H9 (cell line): Measurements from ENCODE around the gene NHSL1. TPM values are rescaled to one million over a fixed set of nuclear protein-coding genes. Genes with fewer than 3 reads are reported as not detected.

Source experiments
- DNase-seq: peaks from one replicate; pipeline ENCODE4 v3.0.0-alpha.2; 2017
- H2AFZ ChIP-seq: one replicate; pipeline ENCODE4 v1.6.1; 2013; ENCODE audit warnings: mild to moderate bottlenecking, low read length, control low read depth, moderate library complexity
- H2AK5ac ChIP-seq: 2 replicates; pipeline ENCODE4 v1.6.1; 2013; ENCODE audit warnings: low read length, control low read depth, mixed read lengths; ENCODE audit not compliant: insufficient read length
- H2BK120ac ChIP-seq: one replicate; pipeline ENCODE4 v1.6.1; 2013; ENCODE audit warnings: low read depth, mild to moderate bottlenecking, low read length, control low read depth, inconsistent platforms; ENCODE audit not compliant: poor library complexity, severe bottlenecking
- H2BK12ac ChIP-seq: 2 replicates; pipeline ENCODE4 v1.6.1; 2013; ENCODE audit warnings: low read length, control low read depth, mixed read lengths, low read depth; ENCODE audit not compliant: insufficient read length
- H2BK15ac ChIP-seq: 2 replicates; pipeline ENCODE4 v1.6.1; 2013; ENCODE audit warnings: low read depth, low read length, control low read depth
- H2BK20ac ChIP-seq: one replicate; pipeline ENCODE4 v1.6.1; 2013; ENCODE audit warnings: low read depth, mild to moderate bottlenecking, low read length, control low read depth, inconsistent platforms; ENCODE audit not compliant: poor library complexity, severe bottlenecking
- H2BK5ac ChIP-seq: 2 replicates; pipeline ENCODE4 v1.6.1; 2013; ENCODE audit warnings: low read length, control low read depth, mixed read lengths; ENCODE audit not compliant: insufficient read length
- H3K14ac ChIP-seq: 2 replicates; pipeline ENCODE4 v1.6.1; 2013; ENCODE audit warnings: low read length, control low read depth; ENCODE audit not compliant: insufficient read depth
- H3K18ac ChIP-seq: 2 replicates; pipeline ENCODE4 v1.6.1; 2013; ENCODE audit warnings: low read depth, mild to moderate bottlenecking, mixed read lengths, low read length, control low read depth; ENCODE audit not compliant: insufficient read length
- H3K23ac ChIP-seq: 2 replicates; pipeline ENCODE4 v1.6.1; 2013; ENCODE audit warnings: low read length, control low read depth, mixed read lengths, low read depth; ENCODE audit not compliant: insufficient read length
- H3K23me2 ChIP-seq: 2 replicates; pipeline ENCODE4 v1.6.1; 2013; ENCODE audit warnings: low read depth, mild to moderate bottlenecking, mixed read lengths, low read length, control low read depth; ENCODE audit not compliant: insufficient read length, poor library complexity, severe bottlenecking
- H3K27ac ChIP-seq: 2 replicates; pipeline ENCODE4 v1.5.1; 2013; ENCODE audit warnings: low read length, control low read depth, mixed read lengths, low read depth; ENCODE audit not compliant: insufficient read length
- H3K27me3 ChIP-seq: 2 replicates; pipeline ENCODE4 v1.6.1; 2013; ENCODE audit warnings: low read length, control low read depth, inconsistent platforms; ENCODE audit not compliant: insufficient read depth
- H3K4ac ChIP-seq: 2 replicates; pipeline ENCODE4 v1.6.1; 2013; ENCODE audit warnings: low read depth, mild to moderate bottlenecking, control low read depth, inconsistent platforms, low read length, moderate library complexity
- H3K4me1 ChIP-seq: 2 replicates; pipeline ENCODE4 v1.6.1; 2013; ENCODE audit warnings: low read length, control low read depth, inconsistent platforms; ENCODE audit not compliant: insufficient read depth
- H3K4me2 ChIP-seq: 2 replicates; pipeline ENCODE4 v1.6.1; 2013; ENCODE audit warnings: low read length, control low read depth, mixed read lengths; ENCODE audit not compliant: insufficient read length, insufficient read depth
- H3K56ac ChIP-seq: 2 replicates; pipeline ENCODE4 v1.6.1; 2013; ENCODE audit warnings: low read depth, mild to moderate bottlenecking, mixed read lengths, low read length, control low read depth; ENCODE audit not compliant: insufficient read length
- H3K79me1 ChIP-seq: 2 replicates; pipeline ENCODE4 v1.6.1; 2013; ENCODE audit warnings: low read depth, mild to moderate bottlenecking, moderate library complexity, low read length, control low read depth, inconsistent platforms; ENCODE audit not compliant: insufficient read depth, poor library complexity, severe bottlenecking
- H3K79me2 ChIP-seq: 2 replicates; pipeline ENCODE4 v1.6.1; 2013; ENCODE audit warnings: low read length, control low read depth, inconsistent platforms; ENCODE audit not compliant: insufficient read depth
- H3K9ac ChIP-seq: 2 replicates; pipeline ENCODE4 v1.6.1; 2013; ENCODE audit warnings: low read length, control low read depth, mixed read lengths; ENCODE audit not compliant: insufficient read length; ENCODE audit errors: extremely low read depth
- H3K9me3 ChIP-seq: one replicate; pipeline ENCODE4 v1.6.1; 2013; ENCODE audit warnings: low read depth, low read length, inconsistent platforms; ENCODE audit not compliant: control insufficient read depth
- H3T11ph ChIP-seq: one replicate; pipeline ENCODE4 v1.6.1; 2013; ENCODE audit warnings: mild to moderate bottlenecking, low read length, control low read depth, inconsistent platforms
- H4K20me1 ChIP-seq: one replicate; pipeline ENCODE4 v1.6.1; 2013; ENCODE audit not compliant: control insufficient read depth, insufficient read length, insufficient read depth
- H4K5ac ChIP-seq: 2 replicates; pipeline ENCODE4 v1.6.1; 2013; ENCODE audit warnings: low read depth, mild to moderate bottlenecking, mixed read lengths, low read length, control low read depth; ENCODE audit not compliant: insufficient read length
- H4K8ac ChIP-seq: replicated peaks from 2 replicates; pipeline ENCODE4 v1.6.1; 2013; ENCODE audit warnings: low read length, control low read depth, mixed read lengths, low read depth; ENCODE audit not compliant: insufficient read length
- H4K91ac ChIP-seq: 2 replicates; pipeline ENCODE4 v1.6.1; 2013; ENCODE audit warnings: low read depth, mild to moderate bottlenecking, moderate library complexity, mixed read lengths, low read length, control low read depth; ENCODE audit not compliant: insufficient read length
- H3K27ac Mint-ChIP-seq, 3 experiments: 2 replicates in 2 of 3; 3 replicates in 1 of 3; pipeline ENCODE4 v1.8.0; 2020 to 2021; ENCODE audit warnings: mixed read lengths in 3 of 3, mild to moderate bottlenecking in 1 of 3, moderate library complexity in 1 of 3
- H3K27me3 Mint-ChIP-seq: 2 replicates; pipeline ENCODE4 v1.8.0; 2021; ENCODE audit warnings: low read depth, mild to moderate bottlenecking, moderate library complexity, mixed read lengths
- H3K36me3 Mint-ChIP-seq, 3 experiments: 2 replicates in 2 of 3; 3 replicates in 1 of 3; pipeline ENCODE4 v1.8.0; 2020 to 2021; ENCODE audit warnings: low read depth in 3 of 3, mixed read lengths in 3 of 3; ENCODE audit not compliant: insufficient read depth in 1 of 3
- H3K4me1 Mint-ChIP-seq, 2 experiments: 2 replicates each; pipeline ENCODE4 v1.8.0; 2020; ENCODE audit warnings: mixed read lengths in 2 of 2
- H3K4me3 Mint-ChIP-seq, 2 experiments: 2 replicates in 1 of 2; 3 replicates in 1 of 2; pipeline ENCODE4 v1.8.0; 2020 to 2021; ENCODE audit warnings: mild to moderate bottlenecking in 2 of 2, mixed read lengths in 2 of 2, moderate library complexity in 1 of 2
- H3K9me3 Mint-ChIP-seq, 2 experiments: 2 replicates in 1 of 2; 3 replicates in 1 of 2; pipeline ENCODE4 v1.8.0; 2020; ENCODE audit warnings: mild to moderate bottlenecking in 2 of 2, mixed read lengths in 2 of 2, moderate library complexity in 1 of 2
- CTCF ChIP-seq: fragments of 200-600 bp; sonication (generic); conservative IDR thresholded peaks from 3 replicates; pipeline ENCODE4 v1.8.0; 2021; ENCODE audit warnings: antibody characterized with exemption, mild to moderate bottlenecking
- WGBS: extraction: QIAGEN DNeasy Blood & Tissue Kit; methylation state at CpG from one replicate; pipeline ENCODE4 v1.1.7; 2013; ENCODE audit warnings: missing lambda C conversion rate, low lambda C conversion rate, mixed read lengths; ENCODE audit not compliant: insufficient read length; ENCODE audit errors: extremely low coverage; 5-methylcytosine and 5-hydroxymethylcytosine counted together
- total RNA-seq: library from RNA; stranded (reverse); gene quantifications from 2 replicates; pipeline ENCODE4 v1.2.1, GENCODE V29; 2021

NHSL1 gene
- total RNA-seq, 1 experiment from 2014 or later = 28.7 TPM

GRCh38 chr6:138446821-138447220 lies 52.5 kb downstream of the NHSL1 start:
- no CpG with 5 or more reads among the region's 6 CpGs for WGBS
- H3K4me1 ChIP-seq = no peaks in the 10 kb centered on the region

More at GRCh38 chr6:138446821-138447220, 52.5 kb downstream of the NHSL1 start:
- H2BK15ac ChIP-seq = no peak overlapping the region
- no peak overlapping the region for H2BK12ac ChIP-seq
- H3K27me3 Mint-ChIP-seq = no peaks in the 10 kb centered on the region
- H3K56ac ChIP-seq = no peak overlapping the region
- no peak overlapping the region for H2AK5ac ChIP-seq
- H3K23ac ChIP-seq = no peak overlapping the region
- H3K14ac ChIP-seq = no peak overlapping the region
- no peak overlapping the region for H2BK20ac ChIP-seq
- no peak for TF ChIP-seq CTCF
- peaks cover 0 to 2% of the 10 kb centered on the region in 2 experiments; a peak in 1 of 4 replicates for H3K4me1 Mint-ChIP-seq
- H3K4me2 ChIP-seq = no peak overlapping the region
- peaks cover 0 to 5% (median 0%) of the 10 kb centered on the region in 3 experiments; a peak in 3 of 7 replicates for H3K36me3 Mint-ChIP-seq
- DNase-seq = no peak
- no peak overlapping the region for H3K18ac ChIP-seq
- no peak overlapping the region for H3T11ph ChIP-seq
- no peak overlapping the region for H2AFZ ChIP-seq
- no peaks in the 10 kb centered on the region for H3K79me1 ChIP-seq
- no peaks in the 10 kb centered on the region for H3K9me3 ChIP-seq
- no peaks in the 10 kb centered on the region for H3K79me2 ChIP-seq
- H3K9ac ChIP-seq = no peak overlapping the region
- no peaks in the 10 kb centered on the region for H3K9me3 Mint-ChIP-seq
- no peak overlapping the region for H3K27ac ChIP-seq
- no peaks in the 10 kb centered on the region for H3K27me3 ChIP-seq
- H3K27ac Mint-ChIP-seq = no peak overlapping the region
- no peak overlapping the region for H4K8ac ChIP-seq
- H4K5ac ChIP-seq = no peak overlapping the region
- H2BK120ac ChIP-seq = no peak overlapping the region
- H2BK5ac ChIP-seq = no peak overlapping the region
- H4K20me1 ChIP-seq = no peaks in the 10 kb centered on the region
- no peak overlapping the region for H4K91ac ChIP-seq
- no peaks in the 10 kb centered on the region for H3K23me2 ChIP-seq
- no peak overlapping the region for H3K4ac ChIP-seq
- H3K4me3 Mint-ChIP-seq = no peak overlapping the region
